Measurements from ENCODE around the gene RLBP1. TPM values are rescaled to one million over a fixed set of nuclear protein-coding genes. Genes with fewer than 3 reads are reported as not detected.

The RLBP1 gene
- total and polyA plus RNA-seq, 2 experiments from 2014 or later, result not detected

DNA sequence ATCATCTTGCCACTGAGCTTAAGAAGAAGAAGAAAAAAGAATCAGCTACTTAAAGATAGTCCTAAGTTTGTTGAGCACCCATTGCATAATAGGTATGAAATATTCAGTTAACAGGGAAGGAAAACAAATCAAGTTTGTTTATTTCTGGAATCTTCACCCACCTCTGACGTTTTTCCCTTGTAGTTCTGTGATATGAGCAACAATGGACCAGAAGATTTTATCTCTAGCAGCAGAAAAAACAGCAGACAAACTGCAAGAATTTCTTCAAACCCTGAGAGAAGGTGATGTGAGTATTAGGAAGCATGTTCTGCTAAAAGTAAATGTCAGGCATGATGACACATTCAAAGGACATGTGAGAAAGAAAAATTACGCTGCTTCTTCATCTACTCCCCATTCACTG, 26.1 kb upstream of the RLBP1 start:
- peaks cover 53% of the 10 kb centered on the region for H3K36me3 Mint-ChIP-seq (ENCODE audit: low read depth)
- H3K27ac Mint-ChIP-seq, result no peak overlapping the region
- Histone ChIP-seq H3K27ac (ENCODE audit: low read depth) (no peak overlapping the region), H3K27me3 (ENCODE audit: insufficient read depth) (no peaks in the 10 kb centered on the region; the same call in 1 of the 2 replicates), H3K36me3 (ENCODE audit: insufficient read depth) (peaks cover 32% of the 10 kb centered on the region), H3F3A (replicated peaks; ENCODE audit: low read depth) (no peaks in the 10 kb centered on the region), H3K79me2 (replicated peaks; ENCODE audit: insufficient read depth) (peaks cover 50% of the 10 kb centered on the region), H3K4me1 (ENCODE audit: insufficient read depth) (peaks cover 21% of the 10 kb centered on the region; the same call in 1 of the 2 replicates), H4K20me1 (replicated peaks; ENCODE audit: insufficient read depth) (peaks cover 23% of the 10 kb centered on the region), H3K4me2 (no peak overlapping the region), H3K9me2 (ENCODE audit: insufficient read depth) (no peaks in the 10 kb centered on the region), H3K4me3 (no peak overlapping the region), H2AFZ (no peak overlapping the region)
- ATAC-seq, result no peak
- peaks cover 22% of the 10 kb centered on the region for H3K4me1 Mint-ChIP-seq
- H3K4me3 Mint-ChIP-seq, result no peak overlapping the region
- peaks cover 14% of the 10 kb centered on the region; the same call in 2 of the 3 replicates for H3K9me3 Mint-ChIP-seq
- peaks cover 19% of the 10 kb centered on the region for H3K27me3 Mint-ChIP-seq (ENCODE audit: insufficient read depth, low read depth, poor library complexity)
- no peak for TF ChIP-seq POLR2AphosphoS5 (IDR thresholded peaks at IDR 0.05; ENCODE audit: low read depth)
- TF ChIP-seq, protein P1, sequence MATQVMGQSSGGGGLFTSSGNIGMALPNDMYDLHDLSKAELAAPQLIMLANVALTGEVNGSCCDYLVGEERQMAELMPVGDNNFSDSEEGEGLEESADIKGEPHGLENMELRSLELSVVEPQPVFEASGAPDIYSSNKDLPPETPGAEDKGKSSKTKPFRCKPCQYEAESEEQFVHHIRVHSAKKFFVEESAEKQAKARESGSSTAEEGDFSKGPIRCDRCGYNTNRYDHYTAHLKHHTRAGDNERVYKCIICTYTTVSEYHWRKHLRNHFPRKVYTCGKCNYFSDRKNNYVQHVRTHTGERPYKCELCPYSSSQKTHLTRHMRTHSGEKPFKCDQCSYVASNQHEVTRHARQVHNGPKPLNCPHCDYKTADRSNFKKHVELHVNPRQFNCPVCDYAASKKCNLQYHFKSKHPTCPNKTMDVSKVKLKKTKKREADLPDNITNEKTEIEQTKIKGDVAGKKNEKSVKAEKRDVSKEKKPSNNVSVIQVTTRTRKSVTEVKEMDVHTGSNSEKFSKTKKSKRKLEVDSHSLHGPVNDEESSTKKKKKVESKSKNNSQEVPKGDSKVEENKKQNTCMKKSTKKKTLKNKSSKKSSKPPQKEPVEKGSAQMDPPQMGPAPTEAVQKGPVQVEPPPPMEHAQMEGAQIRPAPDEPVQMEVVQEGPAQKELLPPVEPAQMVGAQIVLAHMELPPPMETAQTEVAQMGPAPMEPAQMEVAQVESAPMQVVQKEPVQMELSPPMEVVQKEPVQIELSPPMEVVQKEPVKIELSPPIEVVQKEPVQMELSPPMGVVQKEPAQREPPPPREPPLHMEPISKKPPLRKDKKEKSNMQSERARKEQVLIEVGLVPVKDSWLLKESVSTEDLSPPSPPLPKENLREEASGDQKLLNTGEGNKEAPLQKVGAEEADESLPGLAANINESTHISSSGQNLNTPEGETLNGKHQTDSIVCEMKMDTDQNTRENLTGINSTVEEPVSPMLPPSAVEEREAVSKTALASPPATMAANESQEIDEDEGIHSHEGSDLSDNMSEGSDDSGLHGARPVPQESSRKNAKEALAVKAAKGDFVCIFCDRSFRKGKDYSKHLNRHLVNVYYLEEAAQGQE (IDR thresholded peaks at IDR 0.05; ENCODE audit: unreplicated experiment), result no peak
- no peak for TF ChIP-seq STAT1 (IDR thresholded peaks at IDR 0.05; ENCODE audit: unreplicated experiment)
- TF ChIP-seq, protein P2, sequence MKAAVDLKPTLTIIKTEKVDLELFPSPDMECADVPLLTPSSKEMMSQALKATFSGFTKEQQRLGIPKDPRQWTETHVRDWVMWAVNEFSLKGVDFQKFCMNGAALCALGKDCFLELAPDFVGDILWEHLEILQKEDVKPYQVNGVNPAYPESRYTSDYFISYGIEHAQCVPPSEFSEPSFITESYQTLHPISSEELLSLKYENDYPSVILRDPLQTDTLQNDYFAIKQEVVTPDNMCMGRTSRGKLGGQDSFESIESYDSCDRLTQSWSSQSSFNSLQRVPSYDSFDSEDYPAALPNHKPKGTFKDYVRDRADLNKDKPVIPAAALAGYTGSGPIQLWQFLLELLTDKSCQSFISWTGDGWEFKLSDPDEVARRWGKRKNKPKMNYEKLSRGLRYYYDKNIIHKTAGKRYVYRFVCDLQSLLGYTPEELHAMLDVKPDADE (IDR thresholded peaks at IDR 0.05), result no peak
- TF ChIP-seq ZNF114 (CRISPR knock-in tag; IDR thresholded peaks at IDR 0.05), result no peak
- no peak for TF ChIP-seq EZH2phosphoT487 (IDR thresholded peaks at IDR 0.05; ENCODE audit: unreplicated experiment)
- TF ChIP-seq CREB1 (CRISPR knock-in tag; IDR thresholded peaks at IDR 0.05; ENCODE audit: low read depth), result no peak
- no peak for TF ChIP-seq JUNB (IDR thresholded peaks at IDR 0.05; ENCODE audit: unreplicated experiment)
- no peak for TF ChIP-seq ZNF331 (CRISPR knock-in tag; IDR thresholded peaks at IDR 0.05; ENCODE audit: low read depth)
- no peak for DNase-seq (ENCODE audit: low spot score)

DNA sequence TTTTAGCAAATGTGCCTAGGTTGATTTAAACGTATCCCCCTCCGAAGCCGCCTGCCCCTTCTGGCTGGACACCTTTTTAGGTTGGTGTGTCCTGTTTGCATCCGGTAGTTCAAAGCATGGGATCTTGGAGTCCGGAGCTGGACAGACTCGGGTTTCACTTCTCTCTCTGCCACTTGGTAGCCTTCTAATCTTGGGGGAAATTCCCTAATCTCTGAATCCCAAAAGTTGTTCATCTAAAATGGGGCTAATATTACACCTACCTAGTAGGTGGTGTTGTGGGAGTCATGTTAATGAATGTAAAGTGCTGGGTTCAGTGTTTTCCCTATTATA, 23.2 kb upstream of the RLBP1 start:
- peaks cover 19% of the 10 kb centered on the region for H3K27me3 Mint-ChIP-seq (ENCODE audit: insufficient read depth, low read depth, poor library complexity)
- Histone ChIP-seq H2AFZ (peak overlapping the region; percentile 100), H3K9me2 (ENCODE audit: insufficient read depth) (peaks cover 3% of the 10 kb centered on the region; the same call in 1 of the 2 replicates), H3F3A (replicated peaks; ENCODE audit: low read depth) (no peaks in the 10 kb centered on the region), H3K79me2 (replicated peaks; ENCODE audit: insufficient read depth) (peaks cover 47% of the 10 kb centered on the region), H3K27ac (ENCODE audit: low read depth) (peak overlapping the region; percentile 67), H3K4me1 (ENCODE audit: insufficient read depth) (peaks cover 22% of the 10 kb centered on the region; the same call in 1 of the 2 replicates), H4K20me1 (replicated peaks; ENCODE audit: insufficient read depth) (peaks cover 19% of the 10 kb centered on the region; the same call in 1 of the 2 replicates), H3K4me2 (peak overlapping the region; percentile 100), H3K27me3 (ENCODE audit: insufficient read depth) (no peaks in the 10 kb centered on the region; the same call in 1 of the 2 replicates), H3K36me3 (ENCODE audit: insufficient read depth) (peaks cover 24% of the 10 kb centered on the region), H3K4me3 (peak overlapping the region; percentile 99)
- ATAC-seq (peak; percentile 8), DNase-seq (ENCODE audit: low spot score) (no peak)
- H3K36me3 Mint-ChIP-seq (ENCODE audit: low read depth), result peaks cover 31% of the 10 kb centered on the region
- H3K9me3 Mint-ChIP-seq, result peaks cover 17% of the 10 kb centered on the region
- peak overlapping the region; percentile 99 for H3K4me3 Mint-ChIP-seq
- peak overlapping the region; percentile 88 for H3K27ac Mint-ChIP-seq
- H3K4me1 Mint-ChIP-seq, result peaks cover 22% of the 10 kb centered on the region
- no peak for TF ChIP-seq ZNF114 (CRISPR knock-in tag; IDR thresholded peaks at IDR 0.05)
- TF ChIP-seq, protein P3, sequence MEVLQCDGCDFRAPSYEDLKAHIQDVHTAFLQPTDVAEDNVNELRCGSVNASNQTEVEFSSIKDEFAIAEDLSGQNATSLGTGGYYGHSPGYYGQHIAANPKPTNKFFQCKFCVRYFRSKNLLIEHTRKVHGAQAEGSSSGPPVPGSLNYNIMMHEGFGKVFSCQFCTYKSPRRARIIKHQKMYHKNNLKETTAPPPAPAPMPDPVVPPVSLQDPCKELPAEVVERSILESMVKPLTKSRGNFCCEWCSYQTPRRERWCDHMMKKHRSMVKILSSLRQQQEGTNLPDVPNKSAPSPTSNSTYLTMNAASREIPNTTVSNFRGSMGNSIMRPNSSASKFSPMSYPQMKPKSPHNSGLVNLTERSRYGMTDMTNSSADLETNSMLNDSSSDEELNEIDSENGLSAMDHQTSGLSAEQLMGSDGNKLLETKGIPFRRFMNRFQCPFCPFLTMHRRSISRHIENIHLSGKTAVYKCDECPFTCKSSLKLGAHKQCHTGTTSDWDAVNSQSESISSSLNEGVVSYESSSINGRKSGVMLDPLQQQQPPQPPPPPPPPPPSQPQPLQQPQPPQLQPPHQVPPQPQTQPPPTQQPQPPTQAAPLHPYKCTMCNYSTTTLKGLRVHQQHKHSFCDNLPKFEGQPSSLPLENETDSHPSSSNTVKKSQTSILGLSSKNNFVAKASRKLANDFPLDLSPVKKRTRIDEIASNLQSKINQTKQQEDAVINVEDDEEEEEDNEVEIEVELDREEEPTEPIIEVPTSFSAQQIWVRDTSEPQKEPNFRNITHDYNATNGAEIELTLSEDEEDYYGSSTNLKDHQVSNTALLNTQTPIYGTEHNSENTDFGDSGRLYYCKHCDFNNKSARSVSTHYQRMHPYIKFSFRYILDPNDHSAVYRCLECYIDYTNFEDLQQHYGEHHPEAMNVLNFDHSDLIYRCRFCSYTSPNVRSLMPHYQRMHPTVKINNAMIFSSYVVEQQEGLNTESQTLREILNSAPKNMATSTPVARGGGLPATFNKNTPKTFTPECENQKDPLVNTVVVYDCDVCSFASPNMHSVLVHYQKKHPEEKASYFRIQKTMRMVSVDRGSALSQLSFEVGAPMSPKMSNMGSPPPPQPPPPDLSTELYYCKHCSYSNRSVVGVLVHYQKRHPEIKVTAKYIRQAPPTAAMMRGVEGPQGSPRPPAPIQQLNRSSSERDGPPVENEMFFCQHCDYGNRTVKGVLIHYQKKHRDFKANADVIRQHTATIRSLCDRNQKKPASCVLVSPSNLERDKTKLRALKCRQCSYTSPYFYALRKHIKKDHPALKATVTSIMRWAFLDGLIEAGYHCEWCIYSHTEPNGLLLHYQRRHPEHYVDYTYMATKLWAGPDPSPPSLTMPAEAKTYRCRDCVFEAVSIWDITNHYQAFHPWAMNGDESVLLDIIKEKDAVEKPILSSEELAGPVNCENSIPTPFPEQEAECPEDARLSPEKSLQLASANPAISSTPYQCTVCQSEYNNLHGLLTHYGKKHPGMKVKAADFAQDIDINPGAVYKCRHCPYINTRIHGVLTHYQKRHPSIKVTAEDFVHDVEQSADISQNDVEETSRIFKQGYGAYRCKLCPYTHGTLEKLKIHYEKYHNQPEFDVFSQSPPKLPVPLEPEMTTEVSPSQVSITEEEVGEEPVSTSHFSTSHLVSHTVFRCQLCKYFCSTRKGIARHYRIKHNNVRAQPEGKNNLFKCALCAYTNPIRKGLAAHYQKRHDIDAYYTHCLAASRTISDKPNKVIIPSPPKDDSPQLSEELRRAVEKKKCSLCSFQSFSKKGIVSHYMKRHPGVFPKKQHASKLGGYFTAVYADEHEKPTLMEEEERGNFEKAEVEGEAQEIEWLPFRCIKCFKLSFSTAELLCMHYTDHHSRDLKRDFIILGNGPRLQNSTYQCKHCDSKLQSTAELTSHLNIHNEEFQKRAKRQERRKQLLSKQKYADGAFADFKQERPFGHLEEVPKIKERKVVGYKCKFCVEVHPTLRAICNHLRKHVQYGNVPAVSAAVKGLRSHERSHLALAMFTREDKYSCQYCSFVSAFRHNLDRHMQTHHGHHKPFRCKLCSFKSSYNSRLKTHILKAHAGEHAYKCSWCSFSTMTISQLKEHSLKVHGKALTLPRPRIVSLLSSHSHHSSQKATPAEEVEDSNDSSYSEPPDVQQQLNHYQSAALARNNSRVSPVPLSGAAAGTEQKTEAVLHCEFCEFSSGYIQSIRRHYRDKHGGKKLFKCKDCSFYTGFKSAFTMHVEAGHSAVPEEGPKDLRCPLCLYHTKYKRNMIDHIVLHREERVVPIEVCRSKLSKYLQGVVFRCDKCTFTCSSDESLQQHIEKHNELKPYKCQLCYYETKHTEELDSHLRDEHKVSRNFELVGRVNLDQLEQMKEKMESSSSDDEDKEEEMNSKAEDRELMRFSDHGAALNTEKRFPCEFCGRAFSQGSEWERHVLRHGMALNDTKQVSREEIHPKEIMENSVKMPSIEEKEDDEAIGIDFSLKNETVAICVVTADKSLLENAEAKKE (CRISPR knock-in tag; IDR thresholded peaks at IDR 0.05), result no peak
